ENCODE measurements around the gene MCRIP2.

DNA sequence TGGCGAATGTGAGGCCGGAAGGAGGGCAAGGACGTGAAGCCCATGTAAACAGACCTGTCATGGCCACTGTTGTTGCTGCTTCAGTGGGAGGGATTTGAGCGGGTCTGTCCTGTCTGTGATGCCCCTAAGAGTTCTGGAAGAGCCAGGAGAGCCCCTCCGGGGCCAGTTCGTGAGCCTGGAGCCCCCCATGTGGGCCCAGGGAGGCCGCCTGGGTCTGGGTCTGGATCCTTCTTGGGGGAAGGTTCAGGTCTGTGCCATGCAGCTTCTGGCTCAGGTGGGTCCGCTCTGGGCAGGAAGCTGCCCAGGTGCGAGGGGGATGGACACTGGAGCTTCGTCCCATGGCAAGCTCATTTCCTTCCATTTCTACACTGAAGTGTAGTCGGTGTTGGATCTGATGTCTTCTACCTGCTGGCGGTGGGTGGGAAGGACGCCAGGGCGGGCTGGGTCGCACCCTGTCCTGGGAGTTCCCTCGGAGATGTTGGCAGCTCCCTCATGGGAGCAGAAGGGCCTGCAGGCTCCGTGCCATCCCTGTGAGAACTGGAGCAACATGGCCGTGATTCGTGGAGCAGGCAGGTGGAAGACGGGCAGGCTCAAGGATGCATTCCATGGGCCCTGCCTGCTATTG, 22.0 kb upstream of the MCRIP2 start:
- TF ChIP-seq, protein P1, sequence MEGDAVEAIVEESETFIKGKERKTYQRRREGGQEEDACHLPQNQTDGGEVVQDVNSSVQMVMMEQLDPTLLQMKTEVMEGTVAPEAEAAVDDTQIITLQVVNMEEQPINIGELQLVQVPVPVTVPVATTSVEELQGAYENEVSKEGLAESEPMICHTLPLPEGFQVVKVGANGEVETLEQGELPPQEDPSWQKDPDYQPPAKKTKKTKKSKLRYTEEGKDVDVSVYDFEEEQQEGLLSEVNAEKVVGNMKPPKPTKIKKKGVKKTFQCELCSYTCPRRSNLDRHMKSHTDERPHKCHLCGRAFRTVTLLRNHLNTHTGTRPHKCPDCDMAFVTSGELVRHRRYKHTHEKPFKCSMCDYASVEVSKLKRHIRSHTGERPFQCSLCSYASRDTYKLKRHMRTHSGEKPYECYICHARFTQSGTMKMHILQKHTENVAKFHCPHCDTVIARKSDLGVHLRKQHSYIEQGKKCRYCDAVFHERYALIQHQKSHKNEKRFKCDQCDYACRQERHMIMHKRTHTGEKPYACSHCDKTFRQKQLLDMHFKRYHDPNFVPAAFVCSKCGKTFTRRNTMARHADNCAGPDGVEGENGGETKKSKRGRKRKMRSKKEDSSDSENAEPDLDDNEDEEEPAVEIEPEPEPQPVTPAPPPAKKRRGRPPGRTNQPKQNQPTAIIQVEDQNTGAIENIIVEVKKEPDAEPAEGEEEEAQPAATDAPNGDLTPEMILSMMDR (IDR thresholded peaks at IDR 0.05): no peak
- no peak for TF ChIP-seq POLR2A (IDR thresholded peaks at IDR 0.05)

Measured in adrenal gland (tissue), 5 donors.